Measurements from ENCODE around the gene SND1.

The SND1 gene

DNA sequence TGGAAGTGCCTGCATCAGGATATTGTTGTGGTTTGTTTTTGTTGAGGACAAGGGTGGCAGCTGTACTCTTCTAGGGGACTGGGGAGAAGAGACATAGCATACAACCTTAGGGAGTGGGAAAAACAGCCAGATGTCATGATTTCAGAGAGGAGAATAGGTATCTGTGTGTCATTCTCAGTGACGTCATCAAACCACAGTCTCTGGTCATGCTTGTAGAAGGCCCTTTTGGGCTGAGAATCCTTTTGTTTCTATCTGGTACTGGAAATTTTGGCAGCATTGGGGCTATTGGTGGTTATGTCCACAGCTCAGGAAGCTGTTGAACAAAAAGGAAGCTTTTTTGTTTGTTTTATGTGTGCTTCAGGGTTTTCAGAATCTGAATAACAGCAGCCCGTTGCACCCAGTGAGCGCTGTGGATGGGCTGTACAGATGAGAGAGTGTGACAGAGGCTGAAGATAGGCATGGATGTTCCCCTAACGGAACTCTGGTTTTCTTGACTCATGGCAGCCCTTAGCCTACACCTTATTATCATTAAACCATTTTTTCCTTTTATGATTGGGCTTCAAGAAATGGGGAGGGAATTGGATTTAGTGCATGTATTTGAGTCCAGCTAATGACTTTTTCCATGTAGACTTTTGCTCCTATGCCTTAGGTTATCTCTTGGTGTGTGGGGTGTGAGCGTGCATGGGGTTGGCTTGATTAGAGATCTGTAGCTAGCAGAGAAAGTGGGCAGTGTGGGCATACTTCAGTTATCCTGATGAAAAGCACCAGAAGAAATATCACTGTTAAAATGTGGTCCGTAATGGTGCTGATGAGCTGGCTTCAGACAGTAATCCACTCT, 65.7 kb downstream of the SND1 start:
- TF ChIP-seq, protein P1, sequence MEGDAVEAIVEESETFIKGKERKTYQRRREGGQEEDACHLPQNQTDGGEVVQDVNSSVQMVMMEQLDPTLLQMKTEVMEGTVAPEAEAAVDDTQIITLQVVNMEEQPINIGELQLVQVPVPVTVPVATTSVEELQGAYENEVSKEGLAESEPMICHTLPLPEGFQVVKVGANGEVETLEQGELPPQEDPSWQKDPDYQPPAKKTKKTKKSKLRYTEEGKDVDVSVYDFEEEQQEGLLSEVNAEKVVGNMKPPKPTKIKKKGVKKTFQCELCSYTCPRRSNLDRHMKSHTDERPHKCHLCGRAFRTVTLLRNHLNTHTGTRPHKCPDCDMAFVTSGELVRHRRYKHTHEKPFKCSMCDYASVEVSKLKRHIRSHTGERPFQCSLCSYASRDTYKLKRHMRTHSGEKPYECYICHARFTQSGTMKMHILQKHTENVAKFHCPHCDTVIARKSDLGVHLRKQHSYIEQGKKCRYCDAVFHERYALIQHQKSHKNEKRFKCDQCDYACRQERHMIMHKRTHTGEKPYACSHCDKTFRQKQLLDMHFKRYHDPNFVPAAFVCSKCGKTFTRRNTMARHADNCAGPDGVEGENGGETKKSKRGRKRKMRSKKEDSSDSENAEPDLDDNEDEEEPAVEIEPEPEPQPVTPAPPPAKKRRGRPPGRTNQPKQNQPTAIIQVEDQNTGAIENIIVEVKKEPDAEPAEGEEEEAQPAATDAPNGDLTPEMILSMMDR (IDR thresholded peaks at IDR 0.05; ENCODE audit: low read depth, low read length, missing control alignments) = no peak
- H3K4me3 ChIP-seq (ENCODE audit: low read depth, low read length) = no peak overlapping the region
- no peak for DNase-seq (ENCODE audit: low read depth)

DNA sequence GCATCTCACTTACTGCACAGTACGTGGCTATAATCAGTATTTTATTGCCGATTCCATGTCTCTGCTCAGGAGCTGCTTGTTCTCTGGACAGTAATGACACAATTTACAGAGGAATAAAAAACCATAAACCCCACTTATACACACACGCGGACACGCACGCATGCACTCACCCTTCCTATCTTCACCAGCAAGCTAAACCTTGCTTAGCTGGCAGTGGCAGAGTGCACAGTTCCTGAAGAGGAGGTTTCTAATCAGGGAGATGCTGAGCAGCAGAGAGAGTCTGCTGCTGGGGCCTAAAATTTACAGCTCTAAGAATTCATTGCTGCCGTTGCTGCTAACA, 66.3 kb downstream of the SND1 start:
- no peak for DNase-seq (ENCODE audit: low read depth)
- TF ChIP-seq, protein P1 (IDR thresholded peaks at IDR 0.05; ENCODE audit: low read depth, low read length, missing control alignments) = no peak
- H3K4me3 ChIP-seq (ENCODE audit: low read depth, low read length) = no peak overlapping the region

DNA sequence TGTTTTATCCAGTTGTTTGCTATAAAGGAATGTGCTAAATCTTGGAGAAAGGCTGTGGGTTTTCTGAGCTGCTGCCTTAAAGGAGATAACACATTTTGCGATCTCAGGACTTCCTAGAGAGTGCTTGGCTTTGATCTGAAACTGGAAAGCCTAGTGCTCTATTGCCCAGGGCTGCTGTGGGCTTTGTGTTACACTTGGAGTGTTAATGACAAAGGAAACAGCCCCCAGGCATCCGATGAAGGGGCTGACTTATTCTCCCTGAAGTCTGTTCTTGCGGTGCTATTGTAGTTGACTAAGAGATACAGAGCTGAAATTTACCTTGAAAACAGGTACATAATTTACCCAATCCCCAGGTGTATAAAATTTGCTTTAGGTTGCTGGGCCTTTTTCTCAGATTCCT, 74.5 kb downstream of the SND1 start:
- TF ChIP-seq, protein P1 (IDR thresholded peaks at IDR 0.05; ENCODE audit: low read depth, low read length, missing control alignments) = no peak
- DNase-seq (ENCODE audit: low read depth) = no peak
- H3K4me3 ChIP-seq (ENCODE audit: low read depth, low read length) = no peak overlapping the region

DNA sequence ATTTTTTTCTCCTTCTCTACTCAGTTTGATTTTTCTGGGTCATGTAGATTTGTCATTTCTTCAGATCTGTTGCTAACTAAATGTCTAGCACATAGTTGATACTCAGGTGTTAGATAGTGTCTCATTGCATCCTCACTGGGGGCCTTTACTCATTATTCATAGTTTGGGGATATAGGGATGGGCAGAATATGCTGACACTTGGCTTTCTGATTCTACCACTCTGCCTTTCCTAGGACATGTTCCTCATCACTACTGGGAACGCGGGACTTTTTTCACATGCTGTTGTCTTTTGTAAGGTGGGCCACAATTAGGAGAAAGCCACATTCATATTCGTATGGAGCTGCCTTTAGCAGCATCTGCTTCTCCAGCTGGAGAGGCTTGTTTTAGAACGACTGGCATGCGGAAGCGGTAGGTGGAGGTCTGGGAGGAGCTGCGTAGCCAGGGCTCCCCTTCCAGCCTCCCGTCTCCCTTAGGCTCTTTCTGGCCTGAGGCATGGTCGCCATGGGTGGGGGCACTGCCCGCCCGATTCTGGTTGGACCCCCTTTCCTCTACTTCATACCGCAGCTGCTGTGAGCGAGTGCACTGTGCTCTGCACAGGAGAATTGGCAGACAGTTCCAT, 78.8 kb downstream of the SND1 start:
- no peak overlapping the region for H3K4me3 ChIP-seq (ENCODE audit: low read depth, low read length)
- DNase-seq (ENCODE audit: low read depth) = no peak

DNA sequence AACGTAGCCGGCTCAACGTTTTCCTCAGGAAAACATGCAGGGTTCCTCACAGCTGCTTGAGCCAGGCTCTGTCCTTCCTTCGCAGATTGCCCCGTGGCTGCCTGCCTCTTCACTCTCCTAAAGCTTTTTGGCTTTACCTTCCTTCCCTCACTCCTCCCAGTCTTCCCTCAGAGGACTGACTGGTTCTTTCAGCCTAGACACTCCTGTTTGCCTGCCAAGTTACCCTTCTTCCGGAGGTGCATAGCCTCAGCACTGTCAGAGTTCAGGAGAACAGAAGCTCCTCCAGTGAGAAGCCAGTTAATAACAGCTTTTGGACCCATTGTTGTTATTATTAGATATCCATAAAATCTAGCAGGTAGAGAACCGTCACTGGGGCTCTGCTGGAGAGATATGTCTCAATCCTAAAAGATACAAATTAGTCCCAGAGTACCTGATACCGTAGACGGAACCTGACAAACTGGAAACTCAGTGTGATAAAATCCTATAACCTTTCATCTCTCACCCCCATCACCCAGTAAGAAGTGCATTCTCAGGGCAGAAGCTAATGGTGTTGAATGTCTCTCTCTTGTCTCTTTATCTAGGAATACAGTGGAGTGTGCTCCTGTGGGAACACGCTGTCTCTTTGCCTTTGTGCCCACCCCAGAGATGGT, 79.6 kb downstream of the SND1 start:
- TF ChIP-seq, protein P1 (IDR thresholded peaks at IDR 0.05; ENCODE audit: low read depth, low read length, missing control alignments) = no peak
- H3K4me3 ChIP-seq (ENCODE audit: low read depth, low read length) = no peak overlapping the region
- no peak for DNase-seq (ENCODE audit: low read depth)

More for the DNA sequence above, 78.8 kb downstream of the SND1 start:
- TF ChIP-seq, protein P1 (IDR thresholded peaks at IDR 0.05; ENCODE audit: low read depth, low read length, missing control alignments) = no peak

DNA sequence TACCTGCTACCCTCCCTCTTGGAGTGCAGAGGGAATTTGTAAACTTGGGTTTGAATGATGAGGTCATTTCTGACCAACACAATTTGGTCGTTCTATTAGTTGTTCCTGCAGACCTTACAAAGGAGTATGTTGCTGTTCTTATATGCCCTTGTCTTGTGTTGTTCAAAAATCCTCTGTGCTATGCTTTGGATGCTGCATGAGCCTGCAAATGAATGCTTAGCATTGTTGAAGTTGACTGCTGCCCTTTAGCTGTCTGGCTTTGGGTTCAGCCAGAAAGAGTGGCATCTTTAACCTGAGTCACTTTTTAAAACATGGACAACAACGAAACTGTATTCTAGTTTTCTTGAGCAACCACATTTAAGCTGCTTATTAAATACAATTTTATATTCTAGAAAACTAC, 80.3 kb downstream of the SND1 start:
- TF ChIP-seq, protein P1 (IDR thresholded peaks at IDR 0.05; ENCODE audit: low read depth, low read length, missing control alignments) = no peak
- H3K4me3 ChIP-seq (ENCODE audit: low read depth, low read length) = no peak overlapping the region
- no peak for DNase-seq (ENCODE audit: low read depth)

Measured in GM12864 (cell line).